H1 (cell line): ENCODE results near the gene GDPD5.

Experiments
- CHD2 ChIP-seq: IDR thresholded peaks from 2 replicates; pipeline ENCODE4 v1.6.1; 2012; ENCODE audit warnings: low read length, improper control_type of control experiment
- CHD7 ChIP-seq: fragments of 300-600 bp; sonication (generic); IDR thresholded peaks from 2 replicates; pipeline ENCODE4 v1.7.1; 2012; ENCODE audit warnings: low read length, moderate library complexity, mild to moderate bottlenecking, inconsistent platforms; ENCODE audit not compliant: insufficient replicate concordance
- CTCF ChIP-seq, 3 experiments: IDR thresholded peaks; 1 replicate in 2 of 3; 2 replicates in 1 of 3; pipeline versions ENCODE4 v1.5.1 to v1.6.1; 2011; ENCODE audit warnings: low read length in 3 of 3, mild to moderate bottlenecking in 3 of 3, inconsistent platforms in 2 of 3, low read depth in 1 of 3, moderate library complexity in 1 of 3; ENCODE audit not compliant: insufficient read depth in 1 of 3; ENCODE audit errors: control extremely low read depth in 1 of 3
- EP300 ChIP-seq, 2 experiments: IDR thresholded peaks; 1 replicate in 1 of 2; 2 replicates in 1 of 2; pipeline ENCODE4 v1.6.1; 2011 to 2012; ENCODE audit warnings: low read depth in 2 of 2, low read length in 2 of 2, mild to moderate bottlenecking in 2 of 2, borderline replicate concordance in 1 of 2, inconsistent platforms in 1 of 2, moderate library complexity in 1 of 2
- EZH2 ChIP-seq: fragments of 200-600 bp; sonication (generic); IDR thresholded peaks from 2 replicates; pipeline ENCODE4 v1.7.1; 2012; ENCODE audit warnings: low read depth, mild to moderate bottlenecking, moderate library complexity, low read length, inconsistent platforms; ENCODE audit not compliant: severe bottlenecking
- GABPA ChIP-seq: IDR thresholded peaks from 2 replicates; pipeline ENCODE4 v1.6.1; 2011; ENCODE audit warnings: mild to moderate bottlenecking, low read length, moderate library complexity, borderline replicate concordance; ENCODE audit not compliant: insufficient read depth
- JUND ChIP-seq: IDR thresholded peaks from 2 replicates; pipeline ENCODE4 v1.6.1; 2011; ENCODE audit warnings: mild to moderate bottlenecking, improper control_type of control experiment, low read length
- NRF1 ChIP-seq: IDR thresholded peaks from 2 replicates; pipeline ENCODE4 v1.6.1; 2011; ENCODE audit warnings: mild to moderate bottlenecking, low read depth, low read length, improper control_type of control experiment
- SP4 ChIP-seq: IDR thresholded peaks from 2 replicates; pipeline ENCODE4 v1.6.1; 2012; ENCODE audit warnings: low read length, inconsistent platforms
- SRF ChIP-seq: IDR thresholded peaks from 2 replicates; pipeline ENCODE4 v1.6.1; 2011; ENCODE audit warnings: mild to moderate bottlenecking, low read depth, low read length, moderate library complexity
- TEAD4 ChIP-seq: IDR thresholded peaks from 2 replicates; pipeline ENCODE4 v1.6.1; 2012; ENCODE audit warnings: low read depth, low read length, inconsistent platforms, mixed read lengths
- ZNF274 ChIP-seq: IDR thresholded peaks from 2 replicates; pipeline ENCODE4 v1.7.0; 2012; ENCODE audit warnings: low read length, borderline replicate concordance; ENCODE audit errors: extremely low read depth

GRCh38 chr11:75503531-75504099 lies 22.1 kb downstream of the GDPD5 start:
- TF ChIP-seq SRF (no peak), EZH2 (no peak), TEAD4 (no peak), CTCF (IDR thresholded peaks at IDR 0.05; ENCODE audit: control extremely low read depth in 1 of 3, insufficient read depth in 1 of 3, low read depth in 1 of 3, low read length in 3 of 3) (no peak), NRF1 (no peak), EP300 (IDR thresholded peaks at IDR 0.05; ENCODE audit: borderline replicate concordance in 1 of 2, low read depth in 2 of 2, low read length in 2 of 2) (no peak), ZNF274 (no peak), CHD7 (no peak), CHD2 (no peak), GABPA (no peak), JUND (no peak), SP4 (no peak)
